ENCODE results near the gene PODXL.

DNA sequence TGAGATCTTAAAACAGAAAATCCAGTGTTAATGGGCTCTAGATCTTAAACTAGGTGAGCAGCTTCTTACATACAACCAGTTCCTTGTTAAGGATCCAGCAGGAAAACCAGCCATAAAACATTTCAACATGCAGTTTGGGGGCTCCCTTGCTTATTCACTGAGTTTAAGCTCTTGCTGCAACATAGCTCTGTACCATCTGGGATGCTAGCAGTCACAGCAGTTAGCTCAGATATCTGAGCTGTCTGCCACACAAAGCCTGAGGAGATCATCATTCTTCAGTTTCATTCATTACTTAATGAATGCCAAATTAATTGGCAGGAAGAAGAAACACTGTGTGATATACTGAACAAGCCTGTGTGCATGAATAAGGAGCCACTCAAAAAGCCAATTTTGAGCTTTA, 62.8 kb downstream of the PODXL start:
- TF ChIP-seq, protein P1, sequence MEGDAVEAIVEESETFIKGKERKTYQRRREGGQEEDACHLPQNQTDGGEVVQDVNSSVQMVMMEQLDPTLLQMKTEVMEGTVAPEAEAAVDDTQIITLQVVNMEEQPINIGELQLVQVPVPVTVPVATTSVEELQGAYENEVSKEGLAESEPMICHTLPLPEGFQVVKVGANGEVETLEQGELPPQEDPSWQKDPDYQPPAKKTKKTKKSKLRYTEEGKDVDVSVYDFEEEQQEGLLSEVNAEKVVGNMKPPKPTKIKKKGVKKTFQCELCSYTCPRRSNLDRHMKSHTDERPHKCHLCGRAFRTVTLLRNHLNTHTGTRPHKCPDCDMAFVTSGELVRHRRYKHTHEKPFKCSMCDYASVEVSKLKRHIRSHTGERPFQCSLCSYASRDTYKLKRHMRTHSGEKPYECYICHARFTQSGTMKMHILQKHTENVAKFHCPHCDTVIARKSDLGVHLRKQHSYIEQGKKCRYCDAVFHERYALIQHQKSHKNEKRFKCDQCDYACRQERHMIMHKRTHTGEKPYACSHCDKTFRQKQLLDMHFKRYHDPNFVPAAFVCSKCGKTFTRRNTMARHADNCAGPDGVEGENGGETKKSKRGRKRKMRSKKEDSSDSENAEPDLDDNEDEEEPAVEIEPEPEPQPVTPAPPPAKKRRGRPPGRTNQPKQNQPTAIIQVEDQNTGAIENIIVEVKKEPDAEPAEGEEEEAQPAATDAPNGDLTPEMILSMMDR (IDR thresholded peaks at IDR 0.05; ENCODE audit: poor library complexity, severe bottlenecking) = no peak
- no peak for TF ChIP-seq EZH2 (IDR thresholded peaks at IDR 0.05; ENCODE audit: borderline replicate concordance, insufficient read depth, low read length, poor library complexity, severe bottlenecking)
- TF ChIP-seq RAD21 (conservative IDR thresholded peaks at IDR 0.05) = no peak
- TF ChIP-seq TAF1 (IDR thresholded peaks at IDR 0.05; ENCODE audit: low read depth) = no peak

Measured in neural cell (in vitro differentiated cells).